ENCODE results near the gene LAX1. TPM values are rescaled to one million over a fixed set of nuclear protein-coding genes. Genes with fewer than 3 reads are reported as not detected.
"Not testable (repeated sequence)": the region's sequence is repeated elsewhere in the genome, so short reads cannot be mapped to it uniquely, and the experiment has no call there.

Gene LAX1
- total RNA-seq, 1 donor from 2014 or later, result 2.2 TPM

DNA sequence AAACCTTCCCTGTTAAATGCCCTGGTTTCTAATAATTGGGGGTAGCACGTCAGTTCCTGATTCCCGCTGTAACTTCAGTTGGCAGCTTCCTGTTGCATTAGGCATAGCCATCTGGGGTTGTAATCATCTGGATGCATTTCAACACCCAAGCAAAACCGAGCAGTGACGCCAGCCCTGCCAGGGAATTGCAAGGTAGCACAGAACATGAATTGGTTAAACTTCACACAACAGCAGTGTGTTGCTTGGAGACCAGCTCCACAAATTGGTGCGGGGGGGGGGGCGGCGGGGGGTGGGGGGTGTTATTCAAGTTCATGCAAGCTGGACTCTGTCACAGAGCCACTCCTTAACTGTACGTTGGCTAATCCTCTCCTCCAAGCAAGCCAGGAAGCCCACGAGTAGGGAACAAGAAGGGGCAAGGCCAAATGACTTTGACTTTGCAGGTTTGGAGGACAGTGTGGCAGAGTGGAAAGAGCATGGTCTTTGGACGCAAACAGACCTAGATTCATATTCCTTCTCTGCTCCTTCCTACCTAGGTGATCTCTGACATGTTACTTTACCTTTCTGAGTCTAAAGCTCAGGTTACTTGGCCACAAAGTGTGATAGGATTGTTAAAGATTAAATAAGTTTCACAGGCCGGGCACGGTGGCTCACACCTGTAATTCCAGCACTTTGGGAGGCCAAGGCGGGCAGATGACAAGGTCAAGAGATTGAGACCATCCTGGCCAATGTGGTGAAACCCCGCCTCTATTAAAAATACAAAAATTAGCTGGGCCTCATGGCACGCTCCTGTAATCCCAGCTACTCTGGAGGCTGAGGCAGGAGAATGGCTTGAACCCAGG is 4.7 kb downstream of the LAX1 start:
- peak; percentile 84 for DNase-seq (ENCODE audit: low spot score)

DNA sequence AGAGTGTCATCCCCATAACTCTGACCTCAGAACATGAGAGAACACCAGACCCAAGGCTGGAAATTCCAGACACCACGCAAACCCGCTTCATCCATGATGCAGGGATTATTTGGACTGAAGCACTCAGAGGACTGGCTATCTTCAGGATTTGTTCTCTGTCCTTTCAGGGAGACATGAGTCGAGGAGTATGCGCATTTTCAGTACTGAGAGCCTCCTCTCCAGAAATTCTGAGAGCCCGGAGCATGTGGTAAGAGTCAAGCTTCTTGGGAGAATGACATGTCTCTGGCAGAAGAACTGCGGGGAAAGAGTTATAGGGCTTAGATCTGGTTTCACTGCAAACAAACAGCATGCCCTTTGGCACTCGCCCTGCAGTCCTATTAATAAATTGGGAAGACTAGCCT is 6.9 kb downstream of the LAX1 start:
- DNase-seq (ENCODE audit: low spot score), result no peak

DNA sequence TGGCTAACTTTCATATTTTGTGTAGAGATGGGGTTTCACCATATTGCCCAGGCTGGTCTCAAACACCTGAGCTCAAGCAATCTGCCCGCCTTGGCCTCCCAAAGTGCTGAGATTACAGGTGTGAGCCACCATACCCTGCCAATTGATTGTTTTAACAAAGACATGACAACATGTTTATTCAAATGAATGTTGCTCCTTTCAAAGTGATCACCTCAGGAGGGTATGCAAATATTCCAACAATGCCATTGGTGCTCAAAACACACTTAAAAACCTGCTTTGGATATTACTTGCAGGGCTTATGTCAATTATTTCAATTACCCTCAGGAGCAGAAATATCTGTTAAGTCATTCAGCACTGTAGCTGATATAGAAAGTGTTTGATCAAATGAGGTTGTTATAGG is 7.9 kb downstream of the LAX1 start:
- no peak for DNase-seq (ENCODE audit: low spot score)

DNA sequence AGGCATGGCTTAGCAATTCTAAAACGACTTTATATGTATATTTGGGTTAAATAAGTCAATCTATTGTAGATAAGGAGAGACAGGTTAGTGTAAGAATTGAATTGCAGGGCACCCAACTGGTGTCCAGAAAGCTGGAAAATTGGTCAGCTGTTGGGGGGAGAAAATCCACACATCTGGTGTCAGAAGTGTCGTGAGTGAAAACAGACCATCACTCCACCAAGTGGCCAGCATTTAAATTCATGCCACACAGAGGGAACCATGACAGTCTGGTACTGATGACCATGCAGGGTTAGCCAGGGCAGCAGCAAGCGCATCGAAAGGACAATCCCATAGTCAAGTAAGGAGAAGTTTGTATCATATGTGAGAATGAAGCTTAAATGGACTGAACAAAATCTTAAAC is 11.7 kb downstream of the LAX1 start:
- DNase-seq (ENCODE audit: low spot score), result no peak

DNA sequence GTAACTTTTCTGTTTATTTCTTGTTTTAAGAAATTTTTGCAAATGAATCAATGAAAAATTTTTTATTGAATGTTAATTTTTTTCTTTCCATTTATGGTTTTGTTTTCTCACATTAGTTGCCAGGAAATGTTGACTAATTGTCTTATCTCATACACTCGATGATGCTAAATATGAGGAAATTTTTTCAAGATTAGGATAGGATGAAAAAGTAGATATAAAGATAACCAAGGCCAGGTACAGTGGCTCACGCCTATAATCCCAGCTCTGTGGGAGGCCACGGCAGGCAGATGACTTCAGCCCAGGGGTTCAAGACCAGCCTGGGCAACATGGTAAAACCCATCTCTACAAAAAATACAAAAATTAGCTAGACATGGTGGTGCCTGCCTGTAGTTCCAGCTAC is 12.6 kb downstream of the LAX1 start:
- DNase-seq (ENCODE audit: low spot score), result no peak

DNA sequence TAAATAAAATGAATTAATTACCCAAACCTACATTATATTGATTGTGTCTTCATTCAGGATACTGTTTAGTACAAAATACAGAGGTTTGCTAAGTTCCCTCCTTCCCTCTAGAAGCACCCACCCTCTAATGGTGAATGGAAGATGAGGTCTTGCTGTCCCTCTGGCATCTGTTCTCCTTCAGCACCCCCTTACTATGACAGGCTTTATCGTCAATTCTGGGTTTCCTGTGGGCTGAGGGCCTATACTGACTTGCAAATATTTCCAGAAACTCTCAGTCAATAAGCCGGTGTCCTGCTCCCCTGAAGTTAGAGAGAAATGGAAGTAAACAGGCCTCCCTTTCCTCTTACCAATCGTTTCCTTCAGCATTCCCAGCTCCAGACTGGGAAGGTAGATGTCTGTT is 13.2 kb downstream of the LAX1 start:
- DNase-seq (ENCODE audit: low spot score), result no peak

DNA sequence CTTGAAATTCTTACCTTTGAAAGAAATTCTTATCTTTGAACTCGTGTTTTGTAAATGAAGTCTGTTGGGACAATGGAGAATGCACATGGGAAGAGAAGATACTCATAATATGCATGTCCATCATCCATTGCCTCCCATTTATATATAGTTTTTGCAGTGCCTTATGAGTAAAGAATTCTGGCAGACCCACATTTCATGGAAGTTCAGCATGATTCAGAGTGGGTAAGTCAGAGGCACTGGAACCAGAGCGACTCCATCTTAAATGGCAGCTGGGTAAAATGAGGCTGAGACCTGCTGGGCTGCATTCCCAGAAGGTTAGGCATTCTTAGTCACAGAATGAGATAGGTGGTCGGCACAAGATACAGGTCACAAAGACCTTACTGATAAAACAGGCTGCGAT is 13.8 kb downstream of the LAX1 start:
- no peak for DNase-seq (ENCODE audit: low spot score)

DNA sequence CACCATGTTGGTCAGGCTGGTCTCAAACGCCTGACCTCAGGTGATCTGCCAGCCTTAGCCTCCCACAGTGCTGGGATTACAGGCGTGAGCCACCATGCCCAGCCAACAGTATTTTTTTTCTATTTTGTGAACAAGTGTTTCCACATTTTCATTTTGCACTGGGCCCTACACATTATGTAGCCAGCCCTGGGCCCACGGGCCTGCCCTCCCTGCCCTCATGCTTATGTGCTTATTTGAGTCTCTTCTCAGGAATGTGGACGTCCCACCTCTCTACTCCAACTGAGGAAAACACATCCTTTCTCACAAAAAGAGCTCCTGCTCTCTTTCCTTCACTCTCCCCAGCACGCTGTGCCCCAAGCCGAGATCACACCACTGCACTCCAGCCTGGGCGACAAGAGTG is 17.0 kb downstream of the LAX1 start:
- DNase-seq (ENCODE audit: low spot score), result no peak

DNA sequence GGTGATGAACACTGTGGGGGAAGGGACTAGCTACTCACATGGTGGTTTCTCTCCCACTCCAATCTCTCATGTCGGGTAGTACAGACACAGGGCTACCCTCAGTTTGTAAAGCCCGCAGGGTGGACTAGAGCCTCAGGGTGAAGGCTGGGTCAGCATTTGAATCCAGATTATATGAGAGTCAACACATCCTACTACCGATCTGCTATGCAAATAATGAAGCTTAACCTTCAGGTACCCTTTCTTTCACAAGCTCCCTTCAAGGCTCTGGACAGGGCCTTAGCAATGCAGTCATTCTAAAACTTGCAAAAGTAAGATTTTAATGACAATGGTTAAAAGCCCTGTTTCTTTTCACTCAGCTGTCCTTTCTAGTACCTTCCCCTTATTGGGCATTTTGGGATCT is 25.0 kb downstream of the LAX1 start:
- DNase-seq (ENCODE audit: low spot score), result no peak

DNA sequence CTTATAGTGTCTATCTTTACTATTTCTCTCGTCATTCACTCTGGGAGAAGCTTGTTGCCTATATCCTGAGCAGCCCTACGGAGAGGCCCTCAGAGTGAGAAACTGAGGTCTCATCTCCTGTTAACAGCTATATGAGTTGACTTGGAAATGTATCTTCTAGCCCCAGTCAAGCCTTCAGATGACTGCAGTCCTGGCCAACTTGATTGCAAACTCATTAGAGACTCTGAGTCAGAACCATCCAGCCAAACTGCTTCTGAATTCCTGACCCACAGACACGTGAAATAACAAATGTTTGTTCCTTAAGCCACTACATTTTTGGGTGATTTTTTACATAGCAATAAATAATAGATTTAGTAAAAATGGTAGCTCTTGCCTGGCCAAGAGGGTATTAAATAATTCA is 26.5 kb downstream of the LAX1 start:
- DNase-seq (ENCODE audit: low spot score), result no peak

DNA sequence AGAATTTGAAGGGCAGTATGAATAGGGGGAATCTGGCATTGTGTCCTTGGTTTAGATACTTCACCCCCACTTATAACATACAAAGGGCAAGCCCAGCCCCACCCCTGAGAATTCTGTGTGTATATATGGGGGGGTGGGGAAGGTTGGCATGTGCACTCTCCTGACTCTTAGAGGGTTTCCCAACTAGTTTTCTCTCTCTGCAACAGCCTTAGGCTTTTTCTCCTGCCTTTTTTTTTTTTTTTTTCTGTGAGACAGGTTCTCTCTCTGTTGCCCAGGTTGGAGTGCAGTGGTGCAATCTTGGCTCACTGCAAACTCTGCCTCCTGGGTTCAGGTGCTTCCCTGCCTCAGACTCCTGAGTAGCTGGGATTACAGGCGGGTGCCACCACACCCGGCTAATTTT is 27.5 kb downstream of the LAX1 start:
- no peak for DNase-seq (ENCODE audit: low spot score)

DNA sequence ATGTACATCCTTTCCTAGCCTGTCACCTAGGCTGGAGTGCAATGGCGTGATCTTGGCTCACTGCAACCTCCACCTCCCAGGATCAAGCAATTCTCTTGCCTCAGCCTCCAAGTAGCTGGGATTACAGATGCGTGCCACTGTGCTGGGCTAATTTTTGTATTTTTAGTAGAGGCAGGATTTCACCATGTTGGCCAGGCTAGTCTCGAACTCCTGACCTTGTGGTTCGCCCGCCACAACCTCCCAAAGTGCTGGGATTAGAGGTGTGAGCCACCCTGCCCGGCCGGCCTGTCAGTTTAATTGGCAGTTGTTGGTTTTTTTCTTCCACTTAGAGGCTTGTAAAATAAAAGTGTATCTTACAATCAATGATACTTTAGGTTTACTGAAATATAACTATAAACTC is 28.6 kb downstream of the LAX1 start:
- DNase-seq (ENCODE audit: low spot score), result not testable (repeated sequence)

DNA sequence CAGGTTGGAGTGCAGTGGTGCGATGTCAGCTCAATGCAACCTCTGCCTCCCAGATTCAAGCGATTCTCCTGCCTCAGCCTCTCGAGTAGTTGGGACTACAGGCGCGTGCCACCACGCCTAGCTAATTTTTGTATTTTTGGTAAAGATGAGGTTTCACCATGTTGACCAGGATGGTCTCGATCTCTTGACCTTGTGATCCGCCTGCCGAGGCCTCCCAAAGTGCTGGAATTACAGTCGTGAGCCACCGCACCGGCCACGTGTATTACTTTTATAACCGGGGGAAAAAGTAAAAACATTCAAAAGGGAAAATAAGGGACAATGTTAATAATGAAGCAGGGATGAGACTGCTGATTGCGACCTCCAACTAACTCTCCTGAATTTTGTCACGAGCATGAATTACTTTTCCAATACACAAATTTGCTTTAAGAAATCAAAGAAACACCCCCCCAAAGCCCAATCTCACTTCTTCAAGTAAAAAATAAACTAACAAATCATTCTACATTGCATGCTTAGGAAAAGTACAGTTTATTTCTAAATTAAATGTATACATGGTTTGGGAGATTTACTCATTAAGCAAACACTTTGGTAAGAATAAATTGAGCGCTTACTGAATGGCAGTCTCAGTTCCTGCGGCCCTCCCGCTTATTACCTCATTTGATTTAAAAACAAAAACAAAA is 29.9 kb downstream of the LAX1 start:
- no peak for DNase-seq (ENCODE audit: low spot score)

DNA sequence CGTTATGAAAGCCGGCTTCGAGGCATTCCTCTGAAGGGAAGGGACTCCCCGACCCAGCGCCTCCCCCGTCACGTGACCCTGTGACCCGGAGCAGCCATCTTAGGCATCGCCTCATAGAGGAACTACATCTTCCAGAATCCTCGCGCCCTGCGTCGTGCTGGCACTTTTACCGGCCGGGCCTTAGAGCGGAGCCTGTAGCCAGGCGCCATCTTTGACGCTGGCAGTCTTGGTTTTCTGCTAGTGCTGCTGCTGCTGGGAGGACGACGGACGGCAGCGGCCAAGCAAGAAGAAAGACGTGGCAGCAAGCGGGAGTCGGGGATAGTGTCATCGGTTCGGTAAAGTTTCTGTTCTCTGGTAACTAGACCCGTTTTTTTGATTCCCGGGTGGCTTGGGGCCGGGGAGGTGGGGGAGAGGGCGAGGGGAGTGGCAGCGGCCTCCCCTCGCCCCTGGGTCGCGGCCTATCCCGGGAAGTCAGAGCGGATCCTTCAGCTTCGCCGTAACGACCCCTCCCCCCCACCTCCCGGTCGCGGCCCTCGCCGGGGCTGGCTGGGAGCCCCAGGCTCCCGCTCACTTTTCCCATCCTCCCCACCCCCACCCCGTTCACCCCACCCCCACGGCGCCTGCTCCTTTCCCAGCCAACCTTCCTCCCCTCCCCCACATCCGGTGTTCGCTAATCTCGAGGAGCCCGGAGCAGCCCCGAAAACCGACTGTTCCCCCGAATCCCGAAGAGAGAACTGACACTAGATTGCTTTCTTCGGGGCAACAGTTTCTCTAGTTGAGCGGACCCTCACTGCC is 30.7 kb downstream of the LAX1 start, which contains the start of the genes ZBED6 and ZC3H11A:
TSS of gene ZBED6 (plus strand) at position 183 of the 795 bp plus-strand sequence. CDS start 1,900 bp downstream, outside the sequence.
TSS of gene ZC3H11A (plus strand) at position 183 of the 795 bp plus-strand sequence. CDS start 21,448 bp downstream, outside the sequence.
- peak; percentile 99 for DNase-seq (ENCODE audit: low spot score)

DNA sequence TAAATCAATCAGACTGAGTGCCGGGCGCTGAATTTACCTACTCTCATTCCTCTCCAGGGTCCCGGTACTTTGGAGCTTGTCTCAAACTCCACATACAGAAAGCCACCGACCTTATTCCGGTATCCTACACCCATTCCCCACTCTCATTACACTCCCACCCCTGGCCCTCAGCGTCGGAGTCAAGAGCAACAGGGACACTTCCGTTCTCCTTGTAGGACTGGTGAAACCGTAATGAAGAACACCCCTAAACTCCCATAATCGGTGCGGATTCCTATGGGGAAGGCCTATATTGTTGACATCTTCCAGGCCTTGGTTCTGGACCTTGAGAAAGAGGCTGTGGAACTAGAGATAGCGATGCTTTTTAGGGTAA is 31.2 kb downstream of the LAX1 start:
- DNase-seq (ENCODE audit: low spot score), result no peak

DNA sequence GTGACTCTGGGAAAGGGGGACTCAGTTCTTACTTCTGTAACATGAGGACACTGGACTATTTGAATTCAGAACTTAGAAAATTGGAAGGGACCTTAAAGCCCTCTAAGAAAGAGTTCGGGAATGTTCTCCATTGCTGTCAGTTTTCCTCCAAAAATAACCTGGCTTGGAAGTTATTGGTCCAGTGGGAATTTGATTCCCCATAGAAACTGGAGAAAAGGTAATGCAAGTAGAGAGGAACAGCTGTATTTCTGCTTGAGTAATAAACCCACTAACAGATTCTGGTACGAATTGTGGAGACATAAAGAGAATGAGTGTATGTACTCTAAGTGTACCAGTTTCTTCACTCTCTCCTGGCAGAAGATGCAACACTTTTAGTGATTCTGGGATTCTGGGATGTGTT is 32.2 kb downstream of the LAX1 start:
- DNase-seq (ENCODE audit: low spot score), result no peak

DNA sequence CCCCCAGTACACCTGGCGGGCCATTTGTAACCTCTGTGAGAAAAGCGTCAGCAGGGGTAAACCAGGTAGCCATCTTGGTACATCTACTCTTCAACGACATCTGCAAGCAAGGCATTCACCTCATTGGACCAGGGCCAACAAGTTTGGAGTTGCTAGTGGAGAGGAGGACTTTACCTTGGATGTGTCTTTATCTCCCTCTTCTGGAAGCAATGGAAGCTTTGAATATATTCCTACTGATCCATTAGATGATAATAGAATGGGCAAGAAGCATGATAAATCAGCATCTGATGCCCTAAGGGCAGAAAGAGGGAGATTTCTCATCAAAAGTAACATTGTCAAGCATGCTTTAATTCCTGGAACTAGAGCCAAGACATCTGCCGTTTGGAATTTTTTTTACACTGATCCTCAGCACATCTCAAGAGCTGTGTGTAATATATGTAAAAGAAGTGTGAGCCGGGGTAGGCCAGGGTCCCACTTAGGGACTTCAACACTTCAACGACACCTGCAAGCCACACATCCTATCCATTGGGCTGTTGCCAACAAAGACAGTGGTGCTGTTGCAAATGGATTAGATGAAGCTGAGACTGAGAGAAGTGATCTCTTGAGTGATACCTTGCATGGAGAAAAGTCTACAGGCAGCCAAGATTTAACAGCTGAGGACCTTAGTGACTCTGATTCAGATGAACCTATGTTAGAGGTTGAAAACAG is 33.1 kb downstream of the LAX1 start:
- no peak for DNase-seq (ENCODE audit: low spot score)

DNA sequence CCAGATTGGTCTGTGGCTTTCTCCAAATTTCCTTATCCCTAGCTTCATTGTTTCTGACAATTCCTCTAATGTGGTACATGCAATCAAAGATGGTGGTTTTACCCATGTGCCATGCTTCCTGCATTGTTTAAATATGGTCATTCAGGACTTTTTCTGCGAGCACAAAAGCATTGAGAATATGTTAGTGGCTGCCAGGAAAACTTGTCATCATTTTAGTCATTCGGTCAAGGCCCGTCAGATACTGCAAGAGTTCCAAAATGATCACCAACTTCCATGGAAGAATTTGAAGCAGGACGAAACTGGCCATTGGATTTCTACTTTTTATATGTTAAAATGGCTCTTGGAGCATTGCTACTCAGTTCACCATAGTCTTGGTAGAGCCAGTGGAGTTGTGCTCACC is 34.2 kb downstream of the LAX1 start:
- DNase-seq (ENCODE audit: low spot score), result no peak

DNA sequence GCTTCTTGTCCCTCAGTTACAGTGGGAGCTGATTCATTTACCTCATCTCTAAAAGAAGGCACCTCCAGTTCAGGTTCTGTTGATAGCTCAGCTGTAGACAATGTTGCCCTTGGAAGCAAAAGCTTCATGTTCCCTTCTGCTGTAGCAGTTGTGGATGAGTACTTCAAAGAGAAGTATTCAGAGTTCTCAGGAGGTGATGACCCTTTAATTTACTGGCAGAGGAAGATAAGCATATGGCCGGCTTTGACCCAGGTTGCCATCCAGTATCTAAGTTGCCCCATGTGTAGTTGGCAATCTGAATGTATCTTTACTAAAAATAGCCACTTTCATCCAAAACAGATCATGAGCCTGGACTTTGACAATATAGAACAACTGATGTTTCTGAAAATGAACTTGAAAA is 35.0 kb downstream of the LAX1 start:
- DNase-seq (ENCODE audit: low spot score), result no peak

DNA sequence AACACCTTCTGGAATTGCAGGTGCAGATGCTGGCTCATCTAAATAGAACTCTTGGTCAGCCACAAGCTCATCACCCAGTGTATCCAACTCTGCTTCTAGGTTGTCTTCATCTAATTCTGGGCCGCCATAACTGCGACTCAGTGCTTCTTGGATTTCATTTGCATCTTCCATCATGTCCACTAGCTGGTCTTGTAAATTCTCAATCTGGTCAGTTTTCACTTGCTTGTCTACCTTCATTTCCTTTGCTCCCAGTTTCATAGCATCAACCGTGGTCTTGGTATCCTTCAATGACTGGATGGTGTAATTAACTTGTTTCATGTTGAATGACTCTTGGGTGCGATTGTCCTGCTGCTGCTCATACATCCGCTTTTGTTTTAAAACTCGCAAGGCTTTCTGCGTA is 40.7 kb downstream of the LAX1 start:
- DNase-seq (ENCODE audit: low spot score), result no peak

DNA sequence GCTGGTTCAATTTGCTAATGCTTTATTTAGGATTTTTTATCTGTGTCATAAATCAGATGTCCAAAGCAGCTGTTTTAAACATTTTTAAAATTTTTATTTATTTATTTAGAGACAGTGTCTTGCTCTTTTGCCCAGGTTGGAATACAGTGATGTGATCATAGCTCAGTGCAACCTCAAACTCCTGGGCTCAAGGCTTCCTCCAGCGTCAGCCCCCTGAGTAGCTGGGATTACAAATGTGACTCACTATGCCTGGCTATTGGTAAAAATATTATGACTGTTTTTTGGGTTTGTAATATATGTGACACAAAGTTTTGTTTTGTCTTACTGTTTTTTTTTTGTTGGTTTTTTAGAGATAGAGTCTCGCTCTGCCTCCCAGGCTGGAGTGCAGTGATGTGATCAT is 42.2 kb downstream of the LAX1 start:
- no peak for DNase-seq (ENCODE audit: low spot score)
